GM19468 (cell line): ENCODE data around the gene ALKBH5.

Experiments used
- ATAC-seq: cut with Tn5 transposase; IDR thresholded peaks from one replicate; pipeline ENCODE4 v1.9.1; 2021; ENCODE audit warnings: mild to moderate bottlenecking, moderate library complexity, moderate number of reproducible peaks; ENCODE audit not compliant: unreplicated experiment; ENCODE audit errors: extremely low read depth

The ALKBH5 gene

DNA sequence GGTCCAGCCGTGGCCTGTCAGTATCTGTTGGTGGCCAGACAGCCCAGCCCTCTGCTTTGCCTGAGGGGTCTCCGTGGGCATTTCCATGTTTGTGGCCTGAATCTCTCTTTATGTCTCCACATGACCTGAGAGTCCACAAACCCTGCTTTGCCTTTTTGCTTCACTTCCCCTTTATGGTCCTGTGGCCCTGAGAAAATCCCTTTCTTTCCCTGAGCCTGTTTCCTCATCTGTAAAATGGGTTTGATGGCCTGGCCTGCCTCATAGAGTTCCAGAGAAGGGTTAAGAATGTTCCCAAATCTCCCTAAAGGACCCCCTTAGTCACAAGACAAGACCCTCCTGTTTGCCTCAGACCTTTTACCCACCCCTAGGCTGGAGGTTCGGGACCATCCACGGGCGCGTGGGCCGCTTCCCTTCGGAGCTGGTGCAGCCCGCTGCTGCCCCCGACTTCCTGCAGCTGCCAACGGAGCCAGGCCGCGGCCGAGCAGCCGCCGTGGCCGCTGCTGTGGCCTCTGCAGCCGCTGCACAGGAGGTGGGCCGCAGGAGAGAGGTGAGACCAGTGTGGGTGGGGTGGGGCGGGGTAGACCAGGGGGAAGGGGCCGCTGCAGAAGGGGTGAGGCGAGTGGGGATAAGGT is 26.2 kb upstream of the ALKBH5 start:
- no peak for ATAC-seq

DNA sequence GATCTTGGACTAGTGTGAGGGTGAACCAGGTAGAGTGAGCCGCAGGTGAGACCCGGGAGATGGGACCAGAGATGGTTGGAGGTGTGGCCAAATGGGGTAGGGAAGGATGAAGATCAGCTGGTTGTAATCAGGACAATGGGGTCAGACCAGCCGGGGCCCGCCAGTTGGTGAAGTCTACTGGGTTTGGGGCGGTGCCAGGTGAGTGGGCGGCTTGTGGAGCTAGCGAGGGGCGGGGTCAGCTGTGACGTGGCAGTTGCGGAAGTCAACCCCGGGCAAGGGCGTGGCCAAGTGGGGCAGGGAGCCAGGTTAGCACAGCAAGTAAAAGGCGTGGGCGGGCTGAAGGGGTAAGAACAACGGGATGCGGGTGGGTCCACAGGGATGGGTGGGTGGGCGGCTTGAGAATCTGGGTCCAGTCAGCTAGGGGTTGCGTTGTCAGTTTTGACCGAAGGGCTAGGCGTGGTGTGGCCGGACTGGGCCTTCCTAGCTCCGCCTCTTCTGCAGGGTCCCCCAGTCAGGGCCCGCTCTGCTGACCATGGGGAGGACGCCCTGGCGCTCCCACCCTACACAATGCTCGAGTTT is 25.5 kb upstream of the ALKBH5 start:
- ATAC-seq, result no peak

DNA sequence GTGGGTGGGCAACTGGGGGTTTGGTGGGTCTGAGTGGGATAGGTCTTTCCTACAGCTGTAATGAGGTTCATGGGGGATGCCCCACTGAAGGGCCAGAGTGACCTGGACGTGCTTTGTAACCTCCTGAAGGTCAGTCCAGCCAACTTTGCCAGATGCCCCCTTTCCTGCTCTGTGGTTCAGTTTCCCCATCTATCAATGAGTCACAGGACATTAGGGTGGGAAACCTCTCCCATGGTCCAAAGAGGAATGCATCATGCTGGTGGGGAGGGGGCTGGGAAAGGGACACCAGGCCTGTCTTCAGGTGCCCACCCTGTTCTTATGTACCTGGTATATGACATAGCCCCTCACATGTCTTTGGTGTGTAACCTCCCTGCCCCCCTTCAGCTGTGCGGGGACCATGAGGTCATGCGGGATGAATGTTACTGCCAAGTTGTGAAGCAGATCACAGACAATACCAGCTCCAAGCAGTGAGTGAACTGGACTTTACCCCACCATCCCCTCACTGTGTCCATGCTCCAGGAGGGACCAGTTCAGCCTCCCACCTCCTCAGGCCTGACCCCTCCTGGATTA is 24.0 kb upstream of the ALKBH5 start:
- ATAC-seq, result no peak

DNA sequence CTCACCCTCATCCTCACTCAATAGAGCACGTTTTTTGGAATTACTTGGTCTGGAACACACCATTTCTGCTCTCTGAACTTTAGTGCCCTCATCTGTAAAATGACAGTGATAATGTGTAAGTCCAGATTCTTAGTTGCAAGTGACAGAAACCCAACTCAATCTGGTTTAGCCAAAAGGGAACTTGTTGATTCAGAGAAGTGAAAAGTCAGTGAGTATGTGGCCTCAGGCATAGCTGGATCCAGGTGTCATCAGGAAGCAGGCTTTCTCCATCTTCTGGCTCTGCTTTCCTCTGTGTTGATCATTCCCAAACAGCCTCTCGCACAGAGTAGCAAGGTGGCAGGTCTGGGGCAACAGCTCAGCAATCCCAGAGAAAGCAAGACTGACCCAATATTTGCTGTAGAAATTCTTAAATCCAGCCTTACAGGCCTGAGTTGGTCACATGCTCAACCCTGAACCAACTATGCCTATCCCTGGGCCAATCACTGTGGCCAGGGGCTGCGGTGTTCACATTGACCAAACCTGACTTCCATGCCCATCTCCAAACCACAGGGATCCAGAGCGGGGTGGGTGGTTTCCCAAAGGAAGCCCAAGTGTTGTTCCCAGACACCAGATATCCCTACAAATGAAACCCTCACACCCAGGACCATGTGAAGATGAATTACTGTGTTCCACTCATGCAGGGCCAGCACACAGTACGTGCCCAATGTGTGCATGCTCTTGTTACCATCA is 23.3 kb upstream of the ALKBH5 start:
- ATAC-seq, result no peak

DNA sequence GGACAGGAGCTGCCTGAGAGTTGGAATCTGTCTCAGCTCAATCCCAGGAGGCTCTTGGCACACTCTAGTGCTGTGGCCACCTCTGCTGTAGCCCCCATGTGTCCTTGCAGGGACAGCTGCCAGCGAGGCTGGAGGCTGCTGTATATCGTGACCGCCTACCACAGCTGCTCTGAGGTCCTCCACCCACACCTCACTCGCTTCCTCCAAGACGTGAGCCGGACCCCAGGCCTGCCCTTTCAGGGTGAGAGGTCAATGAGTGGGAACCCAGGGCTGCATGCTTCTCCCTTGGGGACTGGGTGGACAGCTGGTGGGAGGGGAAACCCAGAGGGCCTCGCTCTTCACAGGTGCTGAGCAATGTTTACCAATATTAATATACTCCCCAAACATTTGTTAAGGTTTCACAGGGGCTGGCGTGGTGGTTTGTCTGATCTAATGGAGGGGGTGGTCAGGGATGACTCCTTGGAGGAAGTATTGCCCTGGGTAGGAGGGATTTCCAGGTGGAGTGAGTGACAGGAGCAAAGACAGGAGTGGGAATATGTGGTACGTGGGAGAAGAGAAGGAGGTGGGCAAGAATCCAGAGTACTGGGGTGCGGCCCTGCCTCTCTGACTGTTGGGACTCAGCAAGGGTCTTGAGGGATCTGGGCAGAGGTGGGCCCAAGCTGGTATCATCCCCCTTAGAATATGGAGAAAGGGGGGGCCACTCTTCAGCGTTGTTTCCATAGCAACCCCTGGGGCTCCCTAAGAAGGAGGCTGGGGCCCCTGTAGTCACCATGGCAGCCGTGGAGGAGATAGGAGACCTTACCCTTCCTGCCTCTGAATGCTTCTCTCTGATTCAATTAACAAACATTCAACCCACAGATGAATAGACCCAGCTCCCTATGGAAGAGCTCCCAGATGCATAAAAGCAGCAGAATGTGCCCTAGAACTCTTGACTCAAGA is 22.2 kb upstream of the ALKBH5 start:
- no peak for ATAC-seq

DNA sequence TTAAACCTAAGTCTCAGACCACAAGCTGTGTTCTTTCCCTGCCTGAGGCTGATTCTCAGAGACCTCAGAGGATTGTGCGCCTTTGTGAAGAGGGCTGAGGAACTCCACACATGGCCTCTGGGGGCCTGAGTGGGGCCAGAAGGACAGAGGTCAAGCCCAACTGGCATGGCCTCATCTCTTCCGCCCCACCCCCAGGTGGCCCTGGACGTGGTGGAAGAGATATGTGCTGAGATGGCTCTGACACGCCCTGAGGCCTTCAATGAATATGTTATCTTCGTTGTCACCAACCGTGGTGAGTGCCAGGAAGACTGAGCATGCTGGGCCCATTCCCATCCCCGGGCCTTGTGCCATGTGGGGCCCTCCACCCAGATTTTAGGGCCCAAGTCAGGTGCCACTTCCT is 20.1 kb upstream of the ALKBH5 start:
- ATAC-seq, result no peak

DNA sequence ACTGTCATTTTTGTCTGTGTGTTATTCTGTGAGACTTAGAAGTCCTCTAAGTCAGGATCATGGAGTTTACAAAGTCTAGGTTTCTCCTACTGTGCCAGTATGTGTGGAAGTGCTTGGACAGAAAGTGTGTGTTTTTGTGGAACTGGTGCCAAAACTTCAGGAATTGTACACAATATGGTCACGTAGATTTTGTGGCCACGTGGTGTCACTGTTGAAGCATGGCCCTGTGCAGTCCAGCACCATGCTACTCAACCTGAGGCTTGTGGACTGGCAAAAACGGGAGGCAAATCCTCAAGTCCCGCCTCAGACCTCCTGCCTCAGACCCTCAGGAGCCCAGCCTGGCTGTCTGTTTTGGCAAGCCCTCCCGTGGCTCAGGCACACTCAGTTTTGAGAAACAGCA is 16.7 kb upstream of the ALKBH5 start:
- no peak for ATAC-seq

DNA sequence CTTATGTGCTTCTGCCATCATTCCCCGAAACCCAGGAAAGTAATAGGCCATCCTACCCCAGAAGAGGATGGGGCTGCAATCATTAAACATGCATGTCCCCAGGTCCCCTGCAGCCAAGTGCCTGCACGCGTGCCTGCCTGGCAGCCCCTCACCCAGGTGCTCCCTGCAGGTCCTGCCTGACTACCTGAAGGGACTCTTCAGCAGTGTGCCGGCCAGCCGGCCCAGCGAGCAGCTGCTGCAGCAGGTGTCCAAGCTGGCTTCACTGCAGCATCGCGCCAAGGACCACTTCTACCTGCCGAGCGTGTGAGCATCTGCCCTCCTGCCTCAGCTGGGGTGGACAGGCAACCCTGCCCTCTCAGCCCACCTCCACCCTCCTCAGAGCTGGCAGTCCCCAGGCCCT is 16.2 kb upstream of the ALKBH5 start:
- no peak for ATAC-seq

DNA sequence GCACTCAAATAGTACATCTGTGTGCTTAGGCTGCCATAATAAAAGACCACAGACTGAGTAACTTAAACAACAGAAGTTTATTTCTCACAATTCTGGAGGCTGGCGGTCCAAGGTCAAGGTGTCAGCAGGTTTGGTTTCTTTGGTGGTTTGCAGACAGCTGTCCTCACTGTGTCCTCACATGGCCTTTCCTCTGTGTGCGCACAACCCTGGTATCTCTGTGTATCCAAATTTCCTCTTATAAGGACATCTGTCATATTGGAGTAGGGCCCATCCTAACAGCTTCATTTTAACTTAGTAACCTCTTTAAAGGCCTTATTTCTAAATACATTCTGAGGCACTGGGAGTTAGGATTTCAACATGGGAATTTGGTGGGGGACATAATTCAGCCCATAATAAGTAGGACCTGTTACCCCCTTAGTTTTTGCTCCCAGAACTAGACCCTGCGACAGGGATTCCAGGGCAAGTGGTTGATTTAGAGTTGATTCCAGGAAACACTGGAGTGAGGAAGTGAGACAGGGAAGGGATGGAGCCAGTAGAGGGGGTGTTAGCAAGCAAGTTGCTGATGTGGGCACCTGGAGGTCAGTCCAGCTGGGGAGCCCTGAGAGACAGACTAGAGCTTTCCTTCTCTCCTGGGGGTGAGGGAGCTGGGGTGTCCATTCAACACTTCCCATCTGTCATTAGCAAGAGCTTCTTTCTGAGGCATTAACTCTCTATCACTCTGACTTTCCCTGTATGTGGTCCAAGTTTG is 10.9 kb upstream of the ALKBH5 start:
- no peak for ATAC-seq

DNA sequence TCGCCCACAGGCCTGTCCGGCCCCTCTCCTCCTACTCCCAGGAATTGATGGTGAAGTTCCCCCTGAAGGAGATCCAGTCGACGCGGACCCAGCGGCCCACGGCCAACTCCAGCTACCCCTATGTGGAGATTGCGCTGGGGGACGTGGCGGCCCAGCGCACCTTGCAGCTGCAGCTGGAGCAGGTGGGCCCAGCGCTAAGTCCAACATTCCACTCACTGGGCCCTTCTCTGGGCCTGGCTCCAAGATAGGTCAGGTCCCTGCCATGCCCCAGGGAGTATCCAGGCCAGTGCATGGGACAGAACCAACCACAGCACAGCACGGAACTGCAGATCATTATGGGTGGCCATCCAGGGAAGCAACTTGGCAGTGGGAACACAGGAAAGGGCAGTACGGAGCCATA is 9.9 kb upstream of the ALKBH5 start:
- no peak for ATAC-seq

DNA sequence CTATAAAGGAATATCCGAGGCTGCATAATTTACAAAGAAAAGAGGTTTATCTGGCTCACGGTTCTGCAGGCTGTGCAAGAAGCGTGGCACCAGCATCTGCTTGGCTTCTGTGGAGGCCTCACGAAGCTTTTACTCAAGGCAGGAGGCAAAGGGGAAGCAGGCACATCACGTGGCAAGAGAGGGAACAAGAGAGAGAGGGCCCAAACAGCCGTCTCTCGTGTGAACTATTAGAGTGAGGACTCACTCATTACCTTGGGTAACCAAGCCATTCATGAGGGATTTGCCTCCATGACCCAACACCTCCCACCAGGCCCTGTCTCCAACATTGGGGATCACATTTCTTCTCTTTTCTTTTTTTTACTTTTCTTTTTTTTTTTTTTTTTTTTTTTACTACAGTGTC is 7.5 kb upstream of the ALKBH5 start:
- no peak for ATAC-seq

DNA sequence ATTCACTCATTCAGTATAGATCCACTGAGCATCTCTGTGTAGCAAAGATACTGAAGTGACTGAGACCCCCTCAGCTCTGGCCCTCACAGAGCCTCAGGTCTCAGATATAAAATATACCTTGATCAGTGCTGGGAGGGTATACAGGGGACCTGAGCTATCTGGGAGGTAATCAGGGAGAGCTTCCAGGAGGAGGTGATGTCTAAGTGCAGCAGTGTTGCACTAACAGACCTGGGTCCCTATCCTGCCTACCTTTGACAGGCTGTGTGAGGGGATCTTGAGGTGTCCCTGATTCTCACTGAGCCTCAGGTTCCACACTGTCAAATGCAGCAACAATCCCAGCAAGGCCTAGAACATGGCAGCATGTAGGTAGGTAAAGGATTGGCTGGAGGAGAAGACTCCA is 6.5 kb upstream of the ALKBH5 start:
- no peak for ATAC-seq

DNA sequence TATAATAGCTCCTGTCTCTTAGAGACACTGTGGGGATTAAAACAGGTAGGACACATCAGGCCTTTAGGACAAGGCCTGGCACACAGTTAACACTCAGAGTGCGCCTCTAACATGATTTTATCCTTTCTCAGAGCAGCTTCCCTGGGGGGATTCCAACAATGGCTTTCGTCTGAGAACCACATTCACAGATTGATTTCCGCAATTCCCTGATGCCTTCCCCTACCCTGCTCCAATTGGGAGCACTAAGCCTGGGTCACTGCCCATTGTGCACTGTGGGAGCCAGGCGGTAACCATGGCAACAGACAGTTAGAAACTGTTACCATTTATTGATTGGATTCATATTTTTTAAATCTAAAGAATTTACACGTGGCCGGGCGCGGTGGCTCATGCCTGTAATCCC is 5.9 kb upstream of the ALKBH5 start:
- ATAC-seq, result no peak

DNA sequence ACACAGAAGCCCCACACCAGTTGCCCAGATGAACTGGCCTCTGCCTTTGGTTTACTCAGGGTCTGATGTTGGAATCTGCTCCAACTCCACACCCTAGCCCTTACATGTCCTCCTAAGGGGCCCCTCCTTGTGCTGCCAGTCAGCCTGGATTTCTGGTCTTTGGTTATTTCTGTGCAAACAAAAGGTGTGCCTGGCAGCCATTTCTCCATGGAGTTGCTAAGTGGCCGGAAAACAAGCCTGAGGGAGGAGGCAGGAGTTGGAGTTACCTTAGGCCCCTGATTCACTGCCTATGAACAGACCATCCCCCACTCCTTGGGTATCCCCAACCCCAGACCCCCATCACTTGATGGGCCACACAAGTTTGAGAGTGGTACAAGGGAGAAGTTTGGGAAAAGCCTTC is 4.4 kb upstream of the ALKBH5 start:
- no peak for ATAC-seq

DNA sequence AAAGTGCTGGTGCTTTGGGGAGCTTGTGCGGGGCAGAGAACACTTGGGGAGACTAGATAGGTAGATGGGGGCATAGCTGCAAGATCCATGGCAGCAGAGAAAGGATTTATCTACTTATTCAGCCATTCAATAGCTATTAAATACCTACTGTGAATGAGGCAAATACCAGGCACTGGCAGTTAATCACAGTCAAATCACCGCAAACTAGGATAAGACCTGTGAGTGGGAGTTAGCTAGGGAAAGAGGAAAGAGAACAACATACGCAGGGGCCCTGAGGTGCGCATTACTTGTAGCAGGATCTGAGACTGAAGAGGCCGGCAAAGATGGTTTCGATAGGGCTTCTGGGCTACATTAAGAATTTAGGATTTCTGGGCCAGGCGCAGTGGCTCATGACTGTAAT is 3.8 kb upstream of the ALKBH5 start:
- ATAC-seq, result no peak

DNA sequence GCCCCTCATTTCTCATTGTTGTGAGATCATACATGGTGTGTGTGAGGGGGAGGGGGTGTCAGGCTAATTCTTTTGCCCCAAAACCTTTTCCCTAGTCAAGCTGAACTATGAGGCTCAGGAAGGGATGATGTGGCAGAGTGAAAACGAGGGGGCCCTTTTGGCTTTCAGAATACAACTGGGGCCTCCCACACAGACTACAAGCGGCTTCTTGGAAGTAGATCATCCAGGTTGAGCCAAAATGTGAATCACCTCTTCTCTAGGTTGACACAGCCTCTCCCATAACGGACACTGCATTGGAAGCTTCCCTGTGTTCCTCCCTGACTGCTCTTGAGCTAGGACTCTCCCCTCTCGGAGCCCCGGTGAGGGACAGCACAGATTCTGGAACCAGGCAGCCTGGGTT is 2.3 kb upstream of the ALKBH5 start:
- no peak for ATAC-seq

DNA sequence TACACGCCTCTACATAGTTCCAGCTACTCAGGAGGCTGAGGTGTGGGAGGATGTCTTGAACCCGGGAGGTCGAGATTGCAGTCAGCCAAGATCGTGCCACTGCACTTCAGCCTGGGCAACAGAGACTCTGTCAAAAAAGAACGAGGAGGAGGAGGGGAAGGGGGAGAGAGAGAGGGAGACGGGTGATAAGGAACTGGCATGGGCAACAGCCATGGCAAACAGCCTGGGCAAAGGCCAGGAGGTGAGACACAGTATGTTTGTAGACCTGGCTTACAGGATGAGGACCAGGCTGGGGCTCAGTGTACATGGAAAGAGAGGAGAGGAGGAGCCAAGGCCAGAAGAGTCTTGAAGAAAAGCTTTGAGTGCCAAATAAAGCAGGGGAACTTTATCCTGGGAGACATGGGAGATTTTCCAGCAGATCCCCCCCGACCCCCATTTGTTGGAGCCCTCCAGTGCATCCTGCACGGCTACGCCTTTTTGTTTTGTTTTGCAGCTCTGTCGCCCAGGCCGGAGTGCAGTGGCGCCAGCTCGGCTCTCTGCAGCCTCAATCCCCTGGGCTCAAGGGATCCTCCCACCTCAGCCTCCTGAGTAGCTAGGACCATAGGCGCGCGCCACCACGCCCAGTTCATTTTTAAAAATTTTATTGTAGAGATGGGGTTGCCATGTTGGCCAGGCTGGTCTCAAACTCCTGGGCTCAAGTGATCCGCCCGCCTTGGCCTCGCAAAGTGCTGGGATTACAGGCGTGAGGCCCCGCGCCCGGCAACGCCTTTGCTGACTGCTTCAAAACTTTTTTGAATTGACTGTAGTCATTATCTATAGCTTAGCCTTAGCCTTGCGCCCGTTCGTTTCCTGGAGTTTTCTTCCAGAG is 1.3 kb upstream of the ALKBH5 start:
- ATAC-seq, result no peak

DNA sequence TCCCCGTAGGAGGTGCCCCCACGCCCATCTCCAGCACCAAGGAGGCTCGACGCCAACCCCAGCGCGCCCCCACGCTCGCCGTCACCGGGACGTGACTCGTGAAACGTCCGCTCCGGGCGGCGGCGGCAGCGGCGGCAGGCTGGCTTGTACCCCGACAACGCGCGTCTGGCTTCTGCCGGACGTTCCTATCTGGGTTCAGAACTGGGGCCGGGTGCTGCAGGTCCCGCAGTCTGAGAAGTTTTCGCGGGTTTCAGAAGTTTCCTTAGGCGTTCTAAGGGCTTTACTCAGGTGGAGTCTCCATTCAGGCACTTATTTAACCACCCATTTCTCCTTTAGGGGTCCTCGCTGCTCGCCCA is 672 bp upstream of the ALKBH5 start:
- no peak for ATAC-seq
